ENCODE data around the gene RPS19.

RPS19 gene

DNA sequence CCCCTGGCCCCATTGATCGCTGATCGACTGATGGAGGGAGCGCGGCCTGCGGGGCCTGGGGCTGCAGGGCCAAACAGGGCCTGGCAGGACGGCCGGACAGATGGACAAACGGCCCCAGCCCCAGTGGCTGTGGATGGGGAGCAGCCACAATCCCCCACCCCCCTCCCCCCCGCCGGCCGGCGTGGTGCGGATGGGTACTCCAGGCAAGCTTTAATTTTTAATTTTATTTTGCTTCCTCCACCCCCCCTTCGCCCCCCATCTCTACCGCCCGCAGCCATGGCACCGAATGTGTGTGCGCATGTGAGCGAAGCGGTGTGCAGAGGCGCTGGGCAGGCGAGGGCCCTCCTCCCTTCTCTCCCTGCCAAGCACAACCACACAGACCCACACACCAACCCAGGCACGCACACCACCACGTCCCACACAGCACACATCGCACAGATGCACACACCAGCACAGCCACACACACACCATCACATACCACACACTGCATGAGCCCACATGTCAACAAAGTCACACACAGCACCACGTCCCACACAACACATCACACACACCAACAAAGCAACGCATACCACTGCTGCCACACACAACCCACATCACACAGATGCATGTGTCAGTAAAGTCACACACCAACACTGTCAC, 55.8 kb downstream of the RPS19 start:
- no peak for DNase-seq

- no peak for DNase-seq
Observed at GRCh38 chr19:41917676-41918075, 57.6 kb downstream of the RPS19 start.

DNA sequence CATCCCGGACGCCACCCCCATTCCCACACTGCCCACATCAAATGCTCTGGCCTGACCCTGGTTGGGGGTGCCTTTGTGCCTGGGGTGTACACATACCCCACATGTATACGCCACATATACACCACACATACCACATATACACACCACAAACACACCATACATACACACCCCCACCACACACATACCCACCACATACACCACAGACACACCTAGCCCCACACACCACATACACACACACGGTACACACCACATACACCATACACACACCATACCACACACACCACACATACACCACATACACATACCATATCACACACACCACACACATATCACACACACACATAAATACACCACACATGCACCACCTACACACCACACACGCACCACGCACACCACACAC, 58.0 kb downstream of the RPS19 start:
- DNase-seq, result no peak

DNA sequence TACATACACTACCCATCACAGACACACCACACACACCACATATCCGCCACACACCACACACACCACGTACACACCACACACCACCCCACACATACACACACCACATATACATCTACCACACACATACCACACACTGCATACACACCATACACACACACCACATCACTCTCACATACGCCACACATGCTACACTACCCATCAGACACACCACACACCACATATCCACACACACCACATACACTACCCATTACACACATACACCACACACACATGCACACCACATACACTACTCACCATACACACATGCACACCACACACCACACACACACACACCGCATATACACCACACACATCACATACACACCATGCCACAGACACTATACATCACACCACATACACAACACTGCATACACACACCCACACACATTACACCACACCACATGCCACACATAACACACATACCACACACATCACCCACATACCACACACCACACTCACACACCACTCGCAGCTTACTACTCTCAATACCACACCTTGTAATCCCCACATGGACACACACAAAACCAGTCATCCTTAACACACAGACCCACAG, 58.7 kb downstream of the RPS19 start:
- no peak for DNase-seq

- DNase-seq, result no peak
Observed at GRCh38 chr19:41919948-41920712, 60.1 kb downstream of the RPS19 start.

- no peak for DNase-seq
Observed at GRCh38 chr19:41920882-41921576, 61.0 kb downstream of the RPS19 start.

GRCh38 chr19:41921577-41922576, 61.8 kb downstream of the RPS19 start:
- DNase-seq, result no peak

Data from NCI-H510A (cell line).